Left ventricle myocardium superior (tissue), 1 donor: ENCODE measurements around the gene SERPINC1. TPM values are rescaled to one million over a fixed set of nuclear protein-coding genes. Genes with fewer than 3 reads are reported as not detected.
"Not testable (repeated sequence)": the region's sequence is repeated elsewhere in the genome, so short reads cannot be mapped to it uniquely, and the experiment has no call there.

Experiments used
- ATAC-seq: fragments of 200-7000 bp; cut with Tn5 transposase; one replicate; pipeline ENCODE4 v1.9.1; 2020; ENCODE audit warnings: mild to moderate bottlenecking, moderate library complexity
- DNase-seq: peaks from one replicate; pipeline ENCODE4 v3.0.0-alpha.2; 2020
- intact Hi-C: fragments of 100-400 bp; cut with micrococcal nuclease; formaldehyde crosslinking; loops from one replicate; pipeline ENCODE4 v1.11.0; 2022
- total RNA-seq: library from RNA; stranded (reverse); fragmentation: NEBNext Ultra II Directional; extraction: Animal tissue kit (Norgen Biotek cat#: 25700); gene quantifications from one replicate; pipeline ENCODE4 v1.2.1, GENCODE V29; 2021
- donor health status: DM: no; HTN: yes; CAD: no; lungs with severe emphysema.

The SERPINC1 gene
- total RNA-seq, 1 donor from 2014 or later: 0.25 TPM

- DNase-seq (no peak), ATAC-seq (no peak)
- intact Hi-C loops: no loop called here
Measured at GRCh38 chr1:173866413-173867115, 50.6 kb downstream of the SERPINC1 start.

- no peak for DNase-seq
- no peak for ATAC-seq
- intact Hi-C loops: no loop called here
Measured at GRCh38 chr1:173865468-173866164, 51.5 kb downstream of the SERPINC1 start.

- DNase-seq: no peak
- ATAC-seq: no peak
- intact Hi-C loops: no loop called here
Measured at GRCh38 chr1:173864179-173864867, 52.8 kb downstream of the SERPINC1 start.

- intact Hi-C loops: no loop called here
- no peak for DNase-seq
- ATAC-seq: no peak
Measured at GRCh38 chr1:173863224-173864161, 53.6 kb downstream of the SERPINC1 start.

GRCh38 chr1:173862769-173863223 is 54.3 kb downstream of the SERPINC1 start:
- intact Hi-C loops: no loop called here
- DNase-seq (no peak), ATAC-seq (no peak)

- intact Hi-C loops, ATAC-seq, DNase-seq: not testable (repeated sequence)
Measured at GRCh38 chr1:173862146-173862768, 54.9 kb downstream of the SERPINC1 start.

GRCh38 chr1:173861731-173862145 is 55.4 kb downstream of the SERPINC1 start:
- DNase-seq (no peak), ATAC-seq (no peak)
- intact Hi-C loops: no loop called here

GRCh38 chr1:173860065-173860464 is 57.1 kb downstream of the SERPINC1 start:
- ATAC-seq (no peak), DNase-seq (no peak)
- intact Hi-C loops: no loop called here

- ATAC-seq, DNase-seq, intact Hi-C loops: not testable (repeated sequence)
Measured at GRCh38 chr1:173859547-173859946, 57.6 kb downstream of the SERPINC1 start.

- intact Hi-C loops: no loop called here
- ATAC-seq (no peak), DNase-seq (no peak)
Measured at GRCh38 chr1:173857363-173857917, 59.7 kb downstream of the SERPINC1 start.

- intact Hi-C loops: no loop called here
- no peak for ATAC-seq
- DNase-seq: no peak
Measured at GRCh38 chr1:173856903-173857302, 60.2 kb downstream of the SERPINC1 start.

GRCh38 chr1:173856014-173856413 is 61.1 kb downstream of the SERPINC1 start:
- ATAC-seq (no peak), DNase-seq (no peak)
- intact Hi-C loops: no loop called here

Other genes with a start within 250 kb of the SERPINC1 start
- 0.17 TPM for gene ANKRD45, start 247.5 kb downstream of the SERPINC1 start, total RNA-seq
- 16.4 TPM for gene KLHL20, start 202.3 kb downstream of the SERPINC1 start, total RNA-seq
- 12.4 TPM for gene DARS2, start 92.7 kb downstream of the SERPINC1 start, total RNA-seq
- gene CENPL, start 92.4 kb downstream of the SERPINC1 start, total RNA-seq: 3.2 TPM
- gene GAS5, start 49.3 kb downstream of the SERPINC1 start, total RNA-seq: 48.8 TPM
- 7.9 TPM for gene ZBTB37, start 48.9 kb downstream of the SERPINC1 start, total RNA-seq
- 23.2 TPM for gene RC3H1, start 105.0 kb upstream of the SERPINC1 start, total RNA-seq
- gene RABGAP1L, start 242.2 kb upstream of the SERPINC1 start, total RNA-seq: 147 TPM